GM19351 (cell line): ENCODE results near the gene RABEPK.
"Not testable (repeated sequence)": the region's sequence is repeated elsewhere in the genome, so short reads cannot be mapped to it uniquely, and the experiment has no call there.

Experiments
- ATAC-seq: cut with Tn5 transposase; IDR thresholded peaks from one replicate; pipeline ENCODE4 v1.9.1; 2021; ENCODE audit warnings: mild to moderate bottlenecking, moderate library complexity; ENCODE audit not compliant: unreplicated experiment

The RABEPK gene

DNA sequence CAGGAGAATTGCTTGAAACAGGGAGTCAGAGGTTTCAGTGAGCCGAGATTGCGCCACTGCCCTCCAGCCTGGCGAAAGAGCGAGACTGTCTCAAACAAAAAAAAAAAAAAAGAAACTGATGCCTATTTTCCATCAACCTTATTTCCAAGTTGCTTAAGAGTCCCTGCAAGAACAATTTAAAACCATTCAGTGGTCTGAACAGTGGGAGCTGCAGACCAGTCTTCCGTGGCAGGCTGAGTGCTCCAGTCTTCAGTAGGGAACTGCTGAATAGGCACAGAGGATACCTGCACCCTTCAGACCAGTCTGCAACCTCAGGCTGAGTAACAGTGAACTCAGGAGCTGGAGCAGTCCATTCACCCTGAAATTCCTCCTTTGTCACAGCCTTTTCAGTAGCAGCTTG lies 5.9 kb upstream of the RABEPK start:
- not testable (repeated sequence) for ATAC-seq

DNA sequence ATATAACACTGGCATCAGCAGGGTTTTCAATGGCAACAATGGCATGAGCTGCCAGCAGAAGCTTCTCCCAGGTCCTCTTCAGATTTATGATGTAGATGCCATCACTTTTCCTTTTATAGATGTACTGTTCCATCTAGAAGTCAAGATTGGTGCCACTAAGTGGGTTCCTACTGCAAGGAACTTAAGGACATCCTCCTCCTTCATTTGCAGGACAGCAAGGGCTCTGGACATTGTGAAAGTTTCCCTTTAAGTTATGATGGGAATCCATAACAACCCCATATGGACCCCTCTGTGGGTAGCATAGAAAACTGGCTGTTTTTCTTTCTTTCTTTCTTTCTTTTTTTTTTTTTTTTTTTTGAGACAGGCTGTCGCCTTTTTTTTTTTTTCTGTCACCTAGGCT lies 4.8 kb upstream of the RABEPK start:
- ATAC-seq = not testable (repeated sequence)

DNA sequence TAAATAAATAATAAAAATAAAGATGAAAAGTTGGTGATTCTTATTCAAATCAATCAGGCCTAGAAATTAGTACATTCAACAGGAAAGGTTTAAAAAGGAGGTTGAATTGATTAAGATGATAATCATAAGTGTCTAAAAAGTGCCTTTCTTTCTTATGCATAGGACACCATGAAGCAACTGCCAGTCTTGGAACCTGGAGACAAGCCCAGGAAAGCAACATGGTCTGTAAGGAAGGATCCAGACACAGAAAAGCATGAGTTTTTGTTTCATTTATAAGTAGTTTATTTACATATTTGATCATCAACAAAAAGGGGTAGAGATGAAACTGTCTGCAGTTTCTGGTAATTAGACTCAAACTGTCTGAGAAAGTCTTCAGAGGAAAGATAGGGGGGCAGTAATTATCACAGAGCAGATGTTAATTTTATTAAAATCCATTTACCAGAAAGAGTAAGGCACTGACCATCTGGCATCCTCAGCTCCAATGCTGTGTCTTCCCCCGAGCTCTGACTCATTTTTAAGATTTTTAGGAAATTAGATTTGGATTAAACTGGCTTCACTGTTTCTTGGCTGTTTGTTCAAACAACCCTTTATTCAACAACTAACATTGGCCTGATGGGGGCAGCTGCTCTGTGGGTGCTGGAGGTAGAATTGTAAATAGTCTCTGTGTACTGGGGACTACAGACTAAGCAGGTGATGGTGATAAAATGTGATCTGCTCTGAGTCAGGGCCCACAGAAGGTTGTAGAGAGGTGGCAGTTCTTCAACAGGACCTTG lies 2.7 kb downstream of the RABEPK start:
- ATAC-seq = no peak

DNA sequence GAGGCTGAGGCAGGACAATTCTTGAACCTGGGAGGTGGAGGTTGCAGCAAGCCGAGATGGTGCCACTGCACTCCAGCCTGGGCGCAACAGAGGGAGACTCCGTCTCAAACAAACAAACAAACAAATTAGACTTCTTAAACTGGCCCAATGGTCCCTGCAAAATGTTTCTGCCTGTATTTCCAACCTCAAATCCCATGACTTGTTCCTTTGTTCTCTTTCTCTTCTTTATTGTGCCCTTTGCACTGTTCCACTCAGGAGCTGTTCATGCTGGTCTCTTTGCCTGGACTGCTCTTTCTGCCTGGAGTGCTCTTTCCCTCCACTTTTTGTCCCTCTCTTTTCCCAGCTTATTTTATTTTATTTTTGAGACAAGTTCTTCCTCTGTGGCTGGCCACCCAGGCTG lies 4.1 kb downstream of the RABEPK start:
- ATAC-seq = no peak

DNA sequence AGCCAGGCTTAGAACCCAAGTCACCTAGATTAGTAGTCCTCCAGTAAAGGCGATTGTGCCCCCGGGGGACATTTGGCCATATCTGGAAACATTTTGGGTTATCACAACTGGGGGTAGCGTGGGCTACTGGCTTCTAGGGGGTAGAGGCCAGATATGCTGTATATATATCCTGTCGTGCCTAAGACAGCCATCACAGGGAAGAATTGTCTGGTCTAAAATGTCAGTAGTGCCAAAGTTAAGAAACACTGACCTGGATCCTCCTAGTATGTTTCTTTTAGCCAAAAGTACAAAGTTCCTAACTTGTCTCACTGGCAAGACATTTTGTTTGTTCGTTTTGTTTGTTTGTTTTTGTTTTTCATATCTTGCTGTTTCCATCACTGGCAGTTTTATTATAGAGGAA lies 13.8 kb downstream of the RABEPK start:
- ATAC-seq = no peak

DNA sequence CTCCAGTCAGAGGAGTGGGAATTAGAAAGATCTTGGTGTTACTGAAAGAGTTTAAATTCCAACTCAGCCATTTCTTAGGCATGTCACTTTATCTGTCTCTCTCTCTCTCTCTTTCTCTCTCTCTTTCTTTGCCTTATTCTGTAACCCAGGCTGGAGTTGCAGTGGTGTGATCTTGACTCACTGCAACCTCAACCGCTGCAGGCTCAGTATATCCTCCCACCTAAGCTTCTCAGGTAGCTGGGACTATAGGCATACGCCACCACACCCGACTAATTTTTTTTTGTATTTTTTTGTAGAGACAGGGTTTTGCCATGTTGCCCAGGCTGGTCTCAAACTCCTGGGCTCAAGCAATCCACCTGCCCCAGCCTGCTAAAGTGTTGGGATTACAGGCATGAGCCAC lies 18.3 kb downstream of the RABEPK start:
- ATAC-seq = no peak

DNA sequence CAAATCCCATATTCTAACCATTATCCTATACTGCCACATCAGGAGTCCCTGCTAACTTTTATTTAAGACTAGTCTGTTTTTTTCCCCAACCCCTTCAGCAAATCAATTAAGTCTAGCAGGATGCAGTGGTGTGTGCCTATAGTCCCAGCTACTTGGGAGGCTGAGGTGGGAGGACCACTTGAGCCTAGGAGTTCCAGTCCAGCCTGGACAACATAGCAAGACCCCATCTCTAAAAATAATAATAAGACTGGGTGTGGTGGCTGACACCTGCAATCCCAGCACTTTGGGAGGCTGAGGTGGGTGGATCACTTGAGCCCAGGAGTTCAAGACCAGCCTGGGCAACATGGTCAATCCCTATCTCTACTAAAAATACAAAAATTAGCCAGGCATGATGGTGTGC lies 24.5 kb downstream of the RABEPK start:
- not testable (repeated sequence) for ATAC-seq

DNA sequence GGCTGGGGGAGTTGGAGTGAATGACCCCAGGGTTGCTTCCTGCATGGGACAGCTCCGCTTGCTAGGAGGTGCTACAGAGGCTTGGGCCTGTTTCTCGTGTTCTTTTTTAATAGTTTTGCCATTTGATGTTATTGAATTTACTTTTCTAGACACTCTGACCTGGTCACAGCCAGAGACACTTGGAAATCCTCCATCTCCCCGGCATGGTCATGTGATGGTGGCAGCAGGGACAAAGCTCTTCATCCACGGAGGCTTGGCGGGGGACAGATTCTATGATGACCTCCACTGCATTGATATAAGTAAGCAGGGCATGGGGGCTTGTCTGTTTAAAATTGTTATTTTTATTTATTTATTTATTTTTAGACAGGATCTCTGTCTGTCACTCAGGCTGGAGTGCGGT lies 27.4 kb downstream of the RABEPK start:
- ATAC-seq = no peak

DNA sequence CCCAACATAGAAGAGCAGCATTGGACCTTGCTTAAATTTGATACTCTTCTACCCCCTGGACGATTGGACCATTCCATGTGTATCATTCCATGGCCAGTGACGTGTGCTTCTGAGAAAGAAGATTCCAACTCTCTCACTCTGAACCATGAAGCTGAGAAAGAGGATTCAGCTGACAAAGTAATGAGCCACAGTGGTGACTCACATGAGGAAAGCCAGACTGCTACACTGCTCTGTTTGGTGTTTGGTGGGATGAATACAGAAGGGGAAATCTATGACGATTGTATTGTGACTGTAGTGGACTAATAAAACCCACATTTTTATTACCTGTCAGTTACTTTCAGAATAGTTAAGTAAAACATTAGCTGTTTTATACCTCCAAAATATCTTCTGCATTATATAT lies 33.3 kb downstream of the RABEPK start:
- ATAC-seq = no peak

DNA sequence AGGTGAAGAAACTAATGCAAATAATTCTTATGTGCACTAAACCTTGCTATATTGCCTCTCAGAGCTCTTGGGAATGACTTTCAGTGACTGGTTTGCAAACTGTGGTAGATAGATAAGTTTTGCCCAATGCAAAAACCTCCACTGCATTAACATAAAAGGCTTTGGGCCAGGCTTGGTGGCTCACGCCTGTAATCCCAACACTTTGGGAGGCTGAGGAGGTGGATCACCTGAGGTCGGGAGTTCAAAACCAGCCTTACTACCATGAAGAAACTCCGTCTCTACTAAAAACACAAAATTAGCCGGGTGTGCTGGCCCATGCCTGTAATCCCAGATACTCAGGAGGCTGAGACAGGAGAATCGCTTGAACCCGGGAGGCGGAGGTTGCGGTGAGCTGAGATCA lies 33.8 kb downstream of the RABEPK start:
- not testable (repeated sequence) for ATAC-seq

DNA sequence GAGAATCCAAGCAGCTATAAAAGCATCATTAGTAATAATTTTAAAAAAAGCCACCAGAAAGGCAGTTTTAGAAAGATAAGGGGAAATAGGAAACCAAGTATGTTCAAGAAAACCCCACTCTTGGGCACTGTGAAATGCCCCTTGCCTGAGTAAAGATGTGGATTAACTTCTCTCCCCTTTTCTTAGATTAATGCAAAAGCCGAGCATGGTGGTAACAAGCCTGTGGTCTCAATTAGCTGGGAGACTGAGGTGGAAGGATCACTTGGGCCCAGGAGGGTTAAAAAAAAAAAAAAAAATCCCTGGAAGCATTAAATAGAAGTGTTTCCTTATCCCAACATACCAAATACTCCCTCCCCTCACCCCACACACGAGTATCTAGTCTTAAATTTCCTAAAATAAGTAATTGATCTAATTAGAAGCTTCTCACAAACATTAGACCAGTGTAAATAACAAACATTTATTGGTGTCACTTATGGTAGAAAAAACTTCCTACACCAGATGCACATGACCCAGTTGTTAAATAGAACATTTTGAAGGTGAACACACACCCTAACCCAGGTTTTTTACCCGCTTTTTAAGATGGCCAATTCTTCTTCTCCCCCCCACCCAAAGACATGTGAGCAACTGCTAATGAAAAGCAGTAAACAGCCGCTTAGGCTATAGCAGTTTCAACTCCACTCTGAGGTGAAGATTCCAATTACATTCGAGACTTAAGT lies 35.6 kb downstream of the RABEPK start:
- ATAC-seq = no peak

DNA sequence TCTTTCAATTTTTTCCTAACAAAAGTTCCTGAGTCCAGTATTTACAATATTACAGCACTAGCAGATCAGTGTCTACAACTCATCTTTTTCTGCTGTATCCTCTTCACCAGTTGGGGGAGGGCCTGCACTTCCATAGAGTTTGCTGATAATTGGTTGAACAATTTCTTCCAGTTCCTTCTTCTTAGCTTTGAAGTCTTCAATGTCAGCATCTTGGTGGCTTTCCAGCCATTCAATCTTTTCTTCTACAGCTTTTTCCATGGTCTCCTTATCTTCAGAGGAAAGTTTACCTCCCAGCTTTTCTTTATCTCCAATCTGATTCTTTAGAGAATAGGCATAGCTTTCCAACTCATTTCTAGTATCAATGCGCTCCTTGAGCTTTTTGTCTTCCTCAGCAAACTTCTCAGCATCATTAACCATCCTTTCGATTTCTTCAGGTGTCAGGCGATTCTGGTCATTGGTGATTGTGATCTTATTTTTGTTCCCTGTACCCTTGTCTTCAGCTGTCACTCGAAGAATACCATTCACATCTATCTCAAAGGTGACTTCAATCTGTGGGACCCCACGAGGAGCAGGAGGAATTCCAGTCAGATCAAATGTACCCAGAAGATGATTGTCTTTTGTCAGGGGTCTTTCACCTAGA lies 36.3 kb downstream of the RABEPK start:
- ATAC-seq = not testable (repeated sequence)

DNA sequence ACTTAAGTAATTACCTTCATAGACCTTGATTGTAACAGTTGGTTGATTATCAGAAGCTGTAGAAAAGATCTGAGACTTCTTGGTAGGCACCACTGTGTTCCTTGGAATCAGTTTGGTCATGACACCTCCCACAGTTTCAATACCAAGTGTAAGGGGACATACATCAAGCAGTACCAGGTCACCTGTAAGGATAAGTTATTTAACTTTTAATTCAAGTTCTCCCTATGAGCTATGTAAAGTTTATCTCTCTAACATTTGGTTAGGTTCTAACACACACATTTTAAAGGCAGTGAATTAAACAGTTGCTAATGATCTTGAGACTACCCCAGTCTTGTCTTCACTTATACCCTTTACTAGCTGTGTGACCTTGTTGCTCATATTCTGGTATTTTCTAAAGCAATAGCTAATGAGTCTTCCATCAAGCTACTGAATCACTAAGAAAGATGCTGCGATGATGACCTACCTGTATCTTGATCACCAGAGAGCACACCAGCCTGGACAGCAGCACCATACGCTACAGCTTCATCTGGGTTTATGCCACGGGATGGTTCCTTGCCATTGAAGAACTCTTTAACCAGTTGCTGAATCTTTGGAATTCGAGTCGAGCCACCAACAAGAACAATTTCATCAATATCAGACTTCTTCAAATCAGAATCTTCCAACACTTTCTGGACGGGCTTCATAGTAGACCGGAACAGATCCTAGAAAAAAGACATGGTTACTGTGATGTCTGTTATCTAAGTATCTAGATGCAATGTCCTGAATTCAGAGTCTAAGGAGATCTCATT lies 38.0 kb downstream of the RABEPK start:
- ATAC-seq = no peak

DNA sequence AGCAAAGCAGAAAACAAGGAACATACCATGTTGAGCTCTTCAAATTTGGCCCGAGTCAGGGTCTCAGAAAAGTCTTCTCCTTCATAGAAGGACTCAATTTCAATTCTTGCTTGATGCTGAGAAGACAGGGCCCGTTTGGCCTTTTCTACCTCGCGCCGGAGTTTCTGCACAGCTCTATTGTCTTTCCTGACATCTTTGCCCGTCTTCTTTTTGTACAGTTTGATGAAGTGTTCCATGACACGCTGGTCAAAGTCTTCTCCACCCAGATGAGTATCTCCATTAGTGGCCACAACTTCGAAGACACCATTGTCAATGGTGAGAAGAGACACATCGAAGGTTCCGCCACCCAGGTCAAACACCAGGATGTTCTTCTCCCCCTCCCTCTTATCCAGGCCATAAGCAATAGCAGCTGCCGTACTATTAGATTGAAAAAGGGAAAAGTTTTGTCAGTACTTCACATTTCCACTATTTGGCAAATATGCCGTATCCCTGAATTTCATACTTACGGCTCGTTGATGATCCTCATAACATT lies 38.6 kb downstream of the RABEPK start:
- no peak for ATAC-seq

DNA sequence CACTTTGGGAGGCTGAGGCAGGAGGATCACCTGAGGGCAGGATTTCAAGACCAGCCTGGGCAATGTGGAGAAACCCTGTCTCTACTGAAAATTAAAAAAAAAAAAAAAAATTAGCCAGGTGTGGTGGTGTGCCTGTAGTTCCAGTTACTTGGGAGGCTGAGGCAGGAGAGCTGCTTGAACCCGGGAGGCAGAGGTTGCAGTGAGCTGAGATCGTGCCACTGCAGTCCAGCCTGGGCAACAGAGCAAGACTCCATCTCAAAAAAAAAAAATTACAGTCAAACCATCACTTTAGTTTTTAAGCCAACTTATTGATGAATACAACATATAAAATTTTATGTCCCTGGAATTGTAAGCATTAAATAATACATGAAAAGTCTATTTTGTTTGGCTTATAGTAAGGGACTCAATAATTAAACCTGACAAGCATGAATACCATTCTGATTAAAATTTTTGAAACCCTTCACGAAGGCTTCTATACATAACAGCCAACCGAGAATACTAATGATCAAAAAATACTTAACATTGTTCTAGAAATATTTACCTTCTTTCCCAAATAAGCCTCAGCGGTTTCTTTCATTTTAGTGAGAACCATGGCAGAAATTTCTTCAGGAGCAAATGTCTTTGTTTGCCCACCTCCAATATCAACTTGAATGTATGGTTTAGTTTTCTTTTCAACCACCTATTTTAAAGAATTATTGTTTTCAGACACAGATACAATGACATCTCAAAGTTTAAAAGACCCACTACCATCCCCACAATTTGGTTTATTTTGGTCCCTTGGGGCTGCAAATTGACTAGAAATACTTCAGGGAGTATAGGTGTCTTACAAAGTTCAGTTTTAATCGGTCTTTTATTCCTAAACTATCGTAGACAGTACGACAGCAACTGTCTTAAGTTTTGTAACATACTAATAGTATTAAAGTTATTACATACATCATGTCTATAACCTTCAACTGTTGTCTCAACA lies 39.6 kb downstream of the RABEPK start:
- no peak for ATAC-seq

DNA sequence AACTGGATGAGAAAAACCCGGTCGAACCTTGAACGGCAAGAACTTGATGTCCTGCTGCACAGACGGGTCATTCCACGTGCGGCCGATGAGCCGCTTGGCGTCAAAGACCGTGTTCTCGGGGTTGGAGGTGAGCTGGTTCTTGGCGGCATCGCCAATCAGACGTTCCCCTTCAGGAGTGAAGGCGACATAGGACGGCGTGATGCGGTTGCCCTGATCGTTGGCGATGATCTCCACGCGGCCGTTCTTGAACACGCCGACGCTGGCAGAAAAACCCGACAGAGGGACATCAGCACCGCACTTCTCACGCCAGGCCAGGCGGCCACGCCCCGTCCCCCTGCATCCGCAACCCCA lies 40.3 kb downstream of the RABEPK start:
- ATAC-seq = peak; percentile 7

DNA sequence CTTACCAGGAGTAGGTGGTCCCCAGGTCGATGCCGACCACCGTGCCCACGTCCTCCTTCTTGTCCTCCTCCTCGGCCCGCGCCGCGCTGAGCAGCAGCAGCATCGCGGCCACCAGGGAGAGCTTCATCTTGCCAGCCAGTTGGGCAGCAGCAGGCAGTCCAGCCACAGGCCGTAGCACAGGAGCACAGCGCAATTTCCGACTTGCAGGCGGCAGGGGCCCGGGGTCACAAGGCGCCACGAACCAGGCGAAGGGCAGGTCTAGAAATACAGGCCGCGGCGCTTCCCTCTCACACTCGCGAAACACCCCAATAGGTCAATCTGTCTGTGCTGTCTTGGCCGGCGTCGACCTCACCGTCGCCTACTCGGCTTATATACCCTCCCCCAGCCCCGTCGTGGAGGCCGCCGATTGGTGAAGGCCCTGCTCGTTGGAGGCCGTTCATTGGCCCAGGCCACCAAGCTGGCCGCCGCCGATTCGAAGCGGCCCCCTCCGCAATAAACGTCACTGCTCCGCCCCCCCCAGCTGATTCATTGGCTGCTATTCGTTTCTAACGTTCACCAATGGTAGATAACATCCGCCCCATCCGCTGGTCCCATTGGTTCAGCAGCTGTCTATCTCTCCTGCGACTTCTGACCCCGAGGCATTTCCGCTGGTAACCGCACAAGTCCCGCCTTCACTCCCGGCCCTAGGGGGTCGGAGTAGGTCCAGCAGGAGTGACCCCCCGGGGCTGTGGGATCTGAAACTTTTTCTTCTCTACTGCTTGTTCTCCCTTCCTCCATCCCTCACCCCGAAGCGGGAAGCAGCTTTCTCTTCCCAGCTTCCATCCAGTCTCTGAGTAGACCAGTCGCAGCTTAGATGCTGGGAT lies 40.9 kb downstream of the RABEPK start, which contains the start of gene HSPA5:
Gene HSPA5 (minus strand): TSS at position 344 of the 863 bp plus-strand sequence. CDS start 217 bp downstream, at position 127.
- ATAC-seq = peak; percentile 88

DNA sequence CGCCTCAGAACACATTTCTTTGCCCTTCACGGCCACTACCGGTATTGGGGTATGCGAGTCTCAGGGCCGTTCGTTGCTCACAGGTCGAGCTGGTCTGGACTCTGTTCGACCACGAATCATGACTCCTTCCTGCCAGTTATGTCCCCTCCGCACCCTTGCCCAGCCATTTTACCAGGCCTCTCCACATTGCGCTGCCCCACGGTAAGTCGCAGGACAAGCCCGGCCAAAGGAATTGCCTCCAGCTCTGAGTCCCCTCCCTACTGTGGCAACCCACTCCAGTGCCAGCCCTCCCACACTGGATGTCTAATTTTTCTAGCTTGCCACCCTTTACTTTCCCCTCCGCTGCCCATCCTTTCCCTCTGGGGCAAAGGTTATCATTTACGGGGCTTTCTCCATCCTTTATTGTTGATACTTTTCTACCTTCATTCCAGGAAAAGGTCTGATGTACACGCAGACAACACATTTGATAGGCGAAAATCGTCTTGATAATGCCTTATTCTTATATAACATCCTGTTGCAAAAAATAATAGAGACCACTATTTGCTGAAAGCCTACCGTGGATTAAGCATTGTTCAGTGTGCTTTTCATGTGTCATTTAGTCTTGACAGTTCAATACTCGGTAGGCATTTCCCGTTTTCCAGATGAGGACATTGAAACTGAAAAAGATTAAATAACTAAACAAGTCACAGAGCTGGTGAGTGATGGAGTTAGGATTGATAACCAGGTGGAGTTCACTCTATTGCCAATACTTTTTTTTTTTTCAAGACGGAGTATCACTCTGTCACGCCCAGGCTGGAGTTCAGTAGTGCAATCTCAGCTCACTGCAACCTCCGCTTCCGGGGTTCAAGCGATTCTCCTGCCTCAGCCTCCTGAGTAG lies 41.8 kb downstream of the RABEPK start:
- peak; percentile 21 for ATAC-seq
